ENCODE data around the gene ADAM12. TPM values are rescaled to one million over a fixed set of nuclear protein-coding genes. Genes with fewer than 3 reads are reported as not detected.

The ADAM12 gene
- total RNA-seq, 1 experiment from 2014 or later, result 0.24 TPM

- Histone ChIP-seq H3T11ph (ENCODE audit: low read length) (no peak overlapping the region), H2AFZ (ENCODE audit: low read length) (no peak overlapping the region), H2BK5ac (ENCODE audit: insufficient read length, low read length) (no peak overlapping the region), H2BK120ac (ENCODE audit: low read depth, low read length, poor library complexity, severe bottlenecking) (no peak overlapping the region), H3K79me2 (ENCODE audit: insufficient read depth, low read length) (no peaks in the 10 kb centered on the region), H2BK15ac (ENCODE audit: low read depth, low read length) (no peak overlapping the region), H3K27ac (ENCODE audit: insufficient read length, low read depth, low read length) (no peak overlapping the region), H2BK20ac (ENCODE audit: low read depth, low read length, poor library complexity, severe bottlenecking) (no peak overlapping the region), H3K4ac (ENCODE audit: low read depth, low read length) (no peak overlapping the region), H3K56ac (ENCODE audit: insufficient read length, low read depth, low read length) (no peak overlapping the region), H3K23ac (ENCODE audit: insufficient read length, low read depth, low read length) (no peak overlapping the region), H3K23me2 (ENCODE audit: insufficient read length, low read depth, low read length, poor library complexity, severe bottlenecking) (no peaks in the 10 kb centered on the region), H3K27me3 (ENCODE audit: insufficient read depth, low read length) (no peaks in the 10 kb centered on the region), H4K20me1 (ENCODE audit: control insufficient read depth, insufficient read depth, insufficient read length) (no peaks in the 10 kb centered on the region), H3K4me1 (ENCODE audit: insufficient read depth, low read length) (no peaks in the 10 kb centered on the region), H4K5ac (ENCODE audit: insufficient read length, low read depth, low read length) (no peak overlapping the region), H2BK12ac (ENCODE audit: insufficient read length, low read depth, low read length) (no peak overlapping the region), H4K91ac (ENCODE audit: insufficient read length, low read depth, low read length) (no peak overlapping the region), H3K18ac (ENCODE audit: insufficient read length, low read depth, low read length) (no peak overlapping the region), H3K9me3 (ENCODE audit: control insufficient read depth, low read depth, low read length) (no peaks in the 10 kb centered on the region), H3K14ac (ENCODE audit: insufficient read depth, low read length) (no peak overlapping the region), H3K4me2 (ENCODE audit: insufficient read depth, insufficient read length, low read length) (no peak overlapping the region), H3K79me1 (ENCODE audit: insufficient read depth, low read depth, low read length, poor library complexity, severe bottlenecking) (no peaks in the 10 kb centered on the region), H3K9ac (ENCODE audit: extremely low read depth, insufficient read length, low read length) (no peak overlapping the region), H2AK5ac (ENCODE audit: insufficient read length, low read length) (no peak overlapping the region), H4K8ac (replicated peaks; ENCODE audit: insufficient read length, low read depth, low read length) (no peak overlapping the region)
- H3K27me3 Mint-ChIP-seq (ENCODE audit: low read depth), result no peaks in the 10 kb centered on the region; the same call in 1 of the 2 replicates
- no CpG with 5 or more reads among the region's 6 CpGs for WGBS (ENCODE audit: extremely low coverage, insufficient read length, low lambda C conversion rate)
- no peak overlapping the region for H3K27ac Mint-ChIP-seq
- no peaks in the 10 kb centered on the region for H3K36me3 Mint-ChIP-seq (ENCODE audit: insufficient read depth in 1 of 3, low read depth in 3 of 3)
- no peaks in the 10 kb centered on the region for H3K4me1 Mint-ChIP-seq
- no peak for TF ChIP-seq CTCF (conservative IDR thresholded peaks at IDR 0.05)
- H3K4me3 Mint-ChIP-seq, result no peak overlapping the region
- H3K9me3 Mint-ChIP-seq, result no peaks in the 10 kb centered on the region
- no peak for DNase-seq
These were observed 102.0 kb downstream of the ADAM12 start for GRCh38 chr10:126286256-126286780.

Measured in H9 (cell line).